Caco-2 (cell line): ENCODE results near the gene RHOB. TPM values are rescaled to one million over a fixed set of nuclear protein-coding genes. Genes with fewer than 3 reads are reported as not detected.

Experiments used
- Bru-seq: library from RNA; stranded (reverse); fragments of 400-500 nt; gene quantifications from one replicate; lab custom pipeline; 2021; lab: Mats Ljungman, UMichigan
- BruChase-seq, 2 experiments: library from RNA; stranded (reverse); fragments of 400-500 nt; gene quantifications; one replicate each; lab custom pipeline; 2021; lab: Mats Ljungman, UMichigan
- BruUV-seq: library from RNA; stranded (reverse); fragments of 400-500 nt; replicated peaks from 2 replicates; lab custom pipeline; 2021; lab: Mats Ljungman, UMichigan
- CTCF ChIA-PET: fragments of 300-600 bp; sonication (Branson Sonifier 250); formaldehyde crosslinking; loops from one replicate; lab custom pipeline; 2022; ENCODE audit warnings: antibody characterized with exemption; lab: Charles Lee
- POLR2A ChIA-PET: fragments of 300-600 bp; sonication (Branson Sonifier 250); formaldehyde crosslinking; loops from one replicate; lab custom pipeline; 2022; ENCODE audit warnings: antibody characterized with exemption; lab: Charles Lee
- DNase-seq, 2 experiments: peaks; one replicate each; pipeline versions ENCODE4 v3.0.0 to v3.0.0-alpha.2; 2020 to 2022
- H3K27me3 ChIP-seq: replicated peaks from 2 replicates; pipeline ENCODE4 v1.6.0; 2011; ENCODE audit warnings: low read length; ENCODE audit not compliant: control insufficient read depth, insufficient read depth
- H3K36me3 ChIP-seq: 2 replicates; pipeline ENCODE4 v1.5.1; 2011; ENCODE audit warnings: low read length; ENCODE audit not compliant: control insufficient read depth, insufficient read depth
- H3K4me1 ChIP-seq: fragments of 250-450 bp; sonication (Bioruptor Pico); 2 replicates; pipeline ENCODE4 v1.5.1; 2020; ENCODE audit warnings: mild to moderate bottlenecking
- H3K4me3 ChIP-seq: 2 replicates; pipeline ENCODE4 v1.5.1; 2011; ENCODE audit warnings: low read depth, mild to moderate bottlenecking, control low read depth, low read length
- H3K9me3 ChIP-seq: fragments of 250-450 bp; sonication (Bioruptor Pico); 2 replicates; pipeline ENCODE4 v1.5.1; 2020; ENCODE audit warnings: mild to moderate bottlenecking, moderate library complexity
- H3K27ac Mint-ChIP-seq: one replicate; pipeline ENCODE4 v1.8.0; 2022; ENCODE audit warnings: mixed read lengths; ENCODE audit not compliant: unreplicated experiment
- H3K27me3 Mint-ChIP-seq: one replicate; pipeline ENCODE4 v1.8.0; 2022; ENCODE audit warnings: mixed read lengths; ENCODE audit not compliant: insufficient read depth, unreplicated experiment
- H3K36me3 Mint-ChIP-seq: one replicate; pipeline ENCODE4 v1.8.0; 2022; ENCODE audit warnings: mild to moderate bottlenecking, mixed read lengths; ENCODE audit not compliant: insufficient read depth, unreplicated experiment
- H3K4me1 Mint-ChIP-seq: one replicate; pipeline ENCODE4 v1.8.0; 2022; ENCODE audit warnings: low read depth, mixed read lengths; ENCODE audit not compliant: unreplicated experiment
- H3K4me3 Mint-ChIP-seq: one replicate; pipeline ENCODE4 v1.8.0; 2022; ENCODE audit warnings: mild to moderate bottlenecking, moderate library complexity, mixed read lengths; ENCODE audit not compliant: unreplicated experiment
- H3K9me3 Mint-ChIP-seq: one replicate; pipeline ENCODE4 v1.8.0; 2022; ENCODE audit warnings: mixed read lengths; ENCODE audit not compliant: unreplicated experiment
- intact Hi-C: fragments of 100-400 bp; cut with micrococcal nuclease; formaldehyde crosslinking; loops from one replicate; pipeline ENCODE4 v1.10.0; 2022; ENCODE audit not compliant: unreplicated experiment
- long read RNA-seq: library from polyadenylated mRNA; stranded (forward); transcript quantifications from one replicate; pipeline ENCODE4 v2.0.0, GENCODE V29; 2022
- total RNA-seq: library from RNA; stranded (reverse); gene quantifications from 2 replicates; pipeline ENCODE4 v1.2.3, GENCODE V29; 2022
- TF ChIP-seq, protein P1 (sequence below), 2 experiments: fragments of 200-600 bp in 1 of 2; IDR thresholded peaks; 1 replicate in 1 of 2; 2 replicates in 1 of 2; pipeline versions ENCODE4 v1.5.1 to v1.8.0; 2011 to 2022; ENCODE audit warnings: antibody characterized with exemption in 1 of 2, control low read depth in 1 of 2, inconsistent platforms in 1 of 2, low read depth in 1 of 2, low read length in 1 of 2, mild to moderate bottlenecking in 1 of 2, moderate library complexity in 1 of 2; ENCODE audit not compliant: insufficient read depth in 1 of 2, severe bottlenecking in 1 of 2, unreplicated experiment in 1 of 2

RHOB gene
- 20.8 and 24.1 TPM in 2 replicates for total RNA-seq
- percentile 95 among the genes with signal in this experiment for Bru-seq, nascent RNA
- percentile 96 among the genes with signal in this experiment for BruChase-seq, experiment 1, labeled RNA remaining after a 2-hour chase
- percentile 76 among the genes with signal in this experiment for BruChase-seq, experiment 2, labeled RNA remaining after a 6-hour chase
- long read RNA-seq, transcript RHOB-201 (1 exons, 2,372 nt) = major isoform, 8 of 8 reads
- long read RNA-seq, partial matches to known transcripts = 0 of 8 reads
- long read RNA-seq, other reads (novel, unspliced or antisense) = 0 of 8 reads

DNA sequence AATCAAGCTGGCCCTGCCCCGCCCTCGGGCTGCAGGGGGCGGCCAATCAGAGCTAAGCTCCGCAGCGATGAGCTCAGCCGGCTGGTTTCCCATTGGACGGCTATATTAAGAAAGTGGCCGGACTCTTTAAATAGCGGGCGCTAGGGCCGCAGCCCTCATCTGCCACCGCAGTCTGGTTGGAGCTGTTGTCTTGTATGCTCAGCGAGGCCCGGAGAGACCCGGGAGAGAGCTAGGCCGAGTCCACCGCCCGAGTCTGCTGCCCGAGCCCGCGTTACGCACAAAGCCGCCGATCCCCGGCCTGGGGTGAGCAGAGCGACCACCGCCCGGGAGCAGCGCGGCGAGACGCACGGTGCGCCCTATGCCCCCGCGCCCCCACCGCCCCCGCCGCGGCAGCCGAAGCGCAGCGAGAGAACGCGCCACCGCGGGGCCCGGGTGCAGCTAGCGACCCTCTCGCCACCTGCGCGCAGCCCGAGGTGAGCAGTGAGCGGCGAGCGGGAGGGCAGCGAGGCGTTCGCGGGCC is at the start of gene RHOB:
Gene RHOB (plus strand): TSS at position 158 of the 520 bp plus-strand sequence. CDS start 392 bp downstream, outside the sequence.
- H3K27ac Mint-ChIP-seq = peak within 1 kb of the TSS; percentile 84
- intact Hi-C loops = loop anchor here (1.0 to 2.0 kb wide), 5 partner anchors 50 to 375 kb away; no protein-coding TSS in a partner anchor
- no TSS peak for BruUV-seq

DNA sequence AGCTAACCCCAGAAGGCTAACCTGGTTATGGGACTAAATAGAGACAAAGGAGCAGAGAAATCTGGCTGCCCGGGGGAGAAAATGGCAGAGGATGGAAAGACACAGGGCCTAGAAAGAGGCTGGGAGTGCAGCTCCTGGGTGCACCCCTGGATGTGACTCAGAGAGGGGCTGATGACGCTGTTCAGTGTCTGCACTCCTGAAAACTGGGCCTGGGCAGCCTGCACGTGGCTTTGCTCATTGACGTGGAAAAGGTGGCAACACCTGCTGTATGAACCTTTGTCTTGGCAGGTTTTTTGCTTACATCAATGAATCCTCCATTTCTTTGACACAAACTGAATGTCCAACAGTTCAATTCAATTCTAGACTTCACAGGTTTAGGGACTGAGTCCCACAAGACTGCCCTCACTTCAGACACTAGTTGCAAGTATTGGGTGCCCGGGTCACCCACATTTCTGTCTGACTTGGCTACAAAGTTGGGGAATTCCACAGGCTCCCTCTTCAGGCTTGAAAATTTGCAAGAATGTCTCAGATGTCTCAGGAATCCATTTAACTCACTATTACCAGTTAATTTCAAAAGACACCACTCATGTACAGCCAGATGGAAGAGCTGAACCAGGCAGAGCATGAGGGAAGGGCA is 48.9 kb upstream of the RHOB start:
- no peak overlapping the region for H3K27ac Mint-ChIP-seq
- H3K4me1 Mint-ChIP-seq = no peaks in the 10 kb centered on the region
- H3K4me1 ChIP-seq = no peaks in the 10 kb centered on the region
- no peaks in the 10 kb centered on the region for H3K36me3 Mint-ChIP-seq
- no peak overlapping the region for H3K4me3 Mint-ChIP-seq
- no peaks in the 10 kb centered on the region for H3K9me3 ChIP-seq
- H3K27me3 ChIP-seq = no peaks in the 10 kb centered on the region
- no TSS peak for BruUV-seq
- POLR2A ChIA-PET = no interaction called here
- CTCF ChIA-PET = no interaction called here
- H3K36me3 ChIP-seq = no peaks in the 10 kb centered on the region
- DNase-seq = no peak
- no peak overlapping the region for H3K4me3 ChIP-seq
- no peaks in the 10 kb centered on the region for H3K9me3 Mint-ChIP-seq
- TF ChIP-seq, protein P1, sequence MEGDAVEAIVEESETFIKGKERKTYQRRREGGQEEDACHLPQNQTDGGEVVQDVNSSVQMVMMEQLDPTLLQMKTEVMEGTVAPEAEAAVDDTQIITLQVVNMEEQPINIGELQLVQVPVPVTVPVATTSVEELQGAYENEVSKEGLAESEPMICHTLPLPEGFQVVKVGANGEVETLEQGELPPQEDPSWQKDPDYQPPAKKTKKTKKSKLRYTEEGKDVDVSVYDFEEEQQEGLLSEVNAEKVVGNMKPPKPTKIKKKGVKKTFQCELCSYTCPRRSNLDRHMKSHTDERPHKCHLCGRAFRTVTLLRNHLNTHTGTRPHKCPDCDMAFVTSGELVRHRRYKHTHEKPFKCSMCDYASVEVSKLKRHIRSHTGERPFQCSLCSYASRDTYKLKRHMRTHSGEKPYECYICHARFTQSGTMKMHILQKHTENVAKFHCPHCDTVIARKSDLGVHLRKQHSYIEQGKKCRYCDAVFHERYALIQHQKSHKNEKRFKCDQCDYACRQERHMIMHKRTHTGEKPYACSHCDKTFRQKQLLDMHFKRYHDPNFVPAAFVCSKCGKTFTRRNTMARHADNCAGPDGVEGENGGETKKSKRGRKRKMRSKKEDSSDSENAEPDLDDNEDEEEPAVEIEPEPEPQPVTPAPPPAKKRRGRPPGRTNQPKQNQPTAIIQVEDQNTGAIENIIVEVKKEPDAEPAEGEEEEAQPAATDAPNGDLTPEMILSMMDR (IDR thresholded peaks at IDR 0.05; ENCODE audit: insufficient read depth in 1 of 2, low read depth in 1 of 2, low read length in 1 of 2, severe bottlenecking in 1 of 2, unreplicated experiment in 1 of 2) = no peak
- intact Hi-C loops = loop anchor here (2.0 kb wide), 1 partner anchor 49 kb away; the partner anchor contains the start of gene RHOB
- H3K27me3 Mint-ChIP-seq = no peaks in the 10 kb centered on the region

More for the DNA sequence above, at the start of gene RHOB:
- peaks cover 20% of the 10 kb centered on the region for H3K36me3 Mint-ChIP-seq
- H3K4me1 Mint-ChIP-seq = peaks cover 8% of the 10 kb centered on the region
- CTCF ChIA-PET = interaction anchor here (0.9 to 2.1 kb wide), 15 partner anchors 8 to 229 kb away, joined by 3 to 21 read pairs (median 8); partner anchors contain the start of gene HS1BP3
- H3K27me3 Mint-ChIP-seq = no peaks in the 10 kb centered on the region
- POLR2A ChIA-PET = interaction anchor here (0.5 to 2.2 kb wide), 68 partner anchors 9 to 1346 kb away, joined by 3 to 33 read pairs (median 4); partner anchors contain the start of gene HS1BP3
- peak; percentile 97 to 98 for DNase-seq
- H3K4me3 Mint-ChIP-seq = peak within 1 kb of the TSS; percentile 87
- TF ChIP-seq, protein P1 (IDR thresholded peaks at IDR 0.05; ENCODE audit: insufficient read depth in 1 of 2, low read depth in 1 of 2, low read length in 1 of 2, severe bottlenecking in 1 of 2, unreplicated experiment in 1 of 2) = no peak
- Histone ChIP-seq H3K4me3 (peak within 1 kb of the TSS; percentile 80), H3K4me1 (peaks cover 26% of the 10 kb centered on the region), H3K9me3 (no peaks in the 10 kb centered on the region), H3K36me3 (no peaks in the 10 kb centered on the region), H3K27me3 (no peaks in the 10 kb centered on the region)
- no peaks in the 10 kb centered on the region for H3K9me3 Mint-ChIP-seq

DNA sequence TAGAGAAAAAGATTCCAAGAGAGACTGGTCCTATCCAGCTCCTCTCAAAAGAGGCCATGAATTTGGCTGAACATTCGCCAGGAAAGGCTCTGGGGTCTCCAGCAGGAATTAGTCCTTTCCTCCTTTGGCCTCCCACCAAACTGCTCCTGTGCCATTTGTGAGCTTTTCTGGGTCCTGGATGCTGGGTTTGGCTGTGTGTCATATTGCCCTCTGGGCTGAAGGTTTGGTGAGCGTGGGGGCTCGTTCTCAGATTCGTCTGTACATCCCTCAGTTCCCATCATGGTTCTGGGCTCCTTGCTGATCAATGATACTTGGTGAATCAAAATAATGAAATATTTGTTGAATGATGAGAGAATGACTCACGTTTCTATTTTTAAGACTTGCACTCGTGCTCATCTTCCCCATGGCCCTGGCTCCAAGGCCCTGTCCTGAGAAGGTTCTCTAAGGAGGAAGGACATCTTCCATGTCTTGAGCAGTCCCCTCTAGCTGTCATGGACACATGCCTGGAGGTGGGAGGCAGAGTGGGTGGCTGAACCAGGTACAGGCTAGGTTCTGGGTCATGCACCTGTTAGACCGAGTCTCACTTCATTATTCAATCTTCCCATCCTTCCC is 47.8 kb upstream of the RHOB start:
- Histone ChIP-seq H3K4me3 (no peak overlapping the region), H3K27me3 (no peaks in the 10 kb centered on the region), H3K9me3 (no peaks in the 10 kb centered on the region), H3K36me3 (no peaks in the 10 kb centered on the region), H3K4me1 (no peaks in the 10 kb centered on the region)
- Mint-ChIP-seq H3K27ac (no peak overlapping the region), H3K36me3 (no peaks in the 10 kb centered on the region), H3K27me3 (no peaks in the 10 kb centered on the region), H3K4me3 (no peak overlapping the region), H3K4me1 (no peaks in the 10 kb centered on the region), H3K9me3 (no peaks in the 10 kb centered on the region)
- no peak for DNase-seq
- BruUV-seq = no TSS peak
- TF ChIP-seq, protein P1 (IDR thresholded peaks at IDR 0.05; ENCODE audit: insufficient read depth in 1 of 2, low read depth in 1 of 2, low read length in 1 of 2, severe bottlenecking in 1 of 2, unreplicated experiment in 1 of 2) = no peak
- POLR2A ChIA-PET = no interaction called here
- CTCF ChIA-PET = no interaction called here
- intact Hi-C loops = no loop called here
